Coronary artery (tissue), 2 donors: ENCODE data around the gene ISCA1.

ENCODE experiments used
- DNase-seq: peaks from one replicate; pipeline ENCODE4 v3.0.0-alpha.2; 2017; ENCODE audit warnings: low spot score
- H3K27ac ChIP-seq, 2 donors: fragments of 200-600 bp; sonication (generic); one replicate each; pipeline ENCODE4 v1.5.1; 2016 to 2019
- H3K4me3 ChIP-seq: fragments of 200-600 bp; sonication (generic); 2 replicates; pipeline ENCODE4 v1.5.1; 2016; ENCODE audit warnings: mild to moderate bottlenecking, moderate library complexity
- TF ChIP-seq, protein P1 (sequence below): fragments of 200-600 bp; sonication (generic); IDR thresholded peaks from one replicate; pipeline ENCODE4 v1.5.1; 2019; ENCODE audit warnings: antibody characterized with exemption

Gene ISCA1

GRCh38 chr9:86282077-86282978 lies at the start of gene ISCA1:
TSS of gene ISCA1 (minus strand) at chr9:86282538. CDS start at chr9:86282458, 80 bp downstream.
- H3K27ac ChIP-seq = peak within 1 kb of the TSS; percentile 97 to 99
- TF ChIP-seq, protein P1, sequence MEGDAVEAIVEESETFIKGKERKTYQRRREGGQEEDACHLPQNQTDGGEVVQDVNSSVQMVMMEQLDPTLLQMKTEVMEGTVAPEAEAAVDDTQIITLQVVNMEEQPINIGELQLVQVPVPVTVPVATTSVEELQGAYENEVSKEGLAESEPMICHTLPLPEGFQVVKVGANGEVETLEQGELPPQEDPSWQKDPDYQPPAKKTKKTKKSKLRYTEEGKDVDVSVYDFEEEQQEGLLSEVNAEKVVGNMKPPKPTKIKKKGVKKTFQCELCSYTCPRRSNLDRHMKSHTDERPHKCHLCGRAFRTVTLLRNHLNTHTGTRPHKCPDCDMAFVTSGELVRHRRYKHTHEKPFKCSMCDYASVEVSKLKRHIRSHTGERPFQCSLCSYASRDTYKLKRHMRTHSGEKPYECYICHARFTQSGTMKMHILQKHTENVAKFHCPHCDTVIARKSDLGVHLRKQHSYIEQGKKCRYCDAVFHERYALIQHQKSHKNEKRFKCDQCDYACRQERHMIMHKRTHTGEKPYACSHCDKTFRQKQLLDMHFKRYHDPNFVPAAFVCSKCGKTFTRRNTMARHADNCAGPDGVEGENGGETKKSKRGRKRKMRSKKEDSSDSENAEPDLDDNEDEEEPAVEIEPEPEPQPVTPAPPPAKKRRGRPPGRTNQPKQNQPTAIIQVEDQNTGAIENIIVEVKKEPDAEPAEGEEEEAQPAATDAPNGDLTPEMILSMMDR = no peak
- peak; percentile 96 for DNase-seq
- peak within 1 kb of the TSS; percentile 98 for H3K4me3 ChIP-seq

- DNase-seq = no peak
- no peak overlapping the region for H3K4me3 ChIP-seq
- TF ChIP-seq, protein P1 = no peak
- no peak overlapping the region for H3K27ac ChIP-seq
These were observed 47.8 kb upstream of the ISCA1 start for GRCh38 chr9:86330186-86330585.

DNA sequence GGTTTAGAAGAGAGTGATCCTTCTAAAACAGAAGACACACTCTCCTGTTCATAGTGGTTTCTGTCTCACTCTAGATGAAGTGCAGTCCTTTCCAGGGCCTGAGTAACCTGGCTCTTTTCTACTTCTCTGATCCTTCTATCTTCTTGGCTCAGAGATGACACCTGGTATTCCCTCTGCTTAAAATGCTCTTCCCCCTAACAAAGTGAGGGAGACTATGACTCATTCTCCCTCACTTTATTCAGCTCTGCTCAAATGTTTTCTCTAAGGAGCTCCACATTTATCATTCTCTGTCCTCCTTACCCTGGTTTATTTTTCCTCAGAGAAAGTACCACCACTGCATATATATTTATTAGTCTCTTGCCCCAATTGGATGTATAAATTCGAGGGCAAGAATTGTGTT lies 47.3 kb upstream of the ISCA1 start:
- no peak overlapping the region for H3K4me3 ChIP-seq
- no peak for DNase-seq
- no peak overlapping the region for H3K27ac ChIP-seq
- TF ChIP-seq, protein P1 = no peak

DNA sequence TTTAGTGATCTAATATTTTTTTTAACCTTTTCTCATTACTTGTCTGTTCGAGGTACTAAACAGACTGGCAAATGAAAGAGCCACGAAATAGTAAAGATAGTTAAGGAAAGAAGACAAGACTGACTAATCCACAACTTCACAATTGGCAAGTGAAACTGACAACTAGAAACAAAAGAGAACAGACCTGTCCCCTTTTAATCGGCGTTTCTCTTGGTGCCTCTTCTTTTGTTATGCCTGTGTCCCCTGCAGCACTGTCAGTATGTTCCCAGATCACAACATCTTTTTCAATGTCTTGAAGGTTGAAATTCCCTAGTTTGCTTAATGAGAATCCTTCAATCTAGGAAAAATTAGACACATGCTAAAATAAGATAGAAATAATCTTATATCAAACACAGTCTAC lies 45.8 kb upstream of the ISCA1 start:
- H3K4me3 ChIP-seq = no peak overlapping the region
- H3K27ac ChIP-seq = no peak overlapping the region
- DNase-seq = no peak
- TF ChIP-seq, protein P1 = no peak

- Histone ChIP-seq H3K4me3 (no peak overlapping the region), H3K27ac (no peak overlapping the region)
- DNase-seq = no peak
- TF ChIP-seq, protein P1 = no peak
These were observed 44.2 kb upstream of the ISCA1 start for GRCh38 chr9:86326536-86326935.

GRCh38 chr9:86324901-86325300 lies 42.6 kb upstream of the ISCA1 start:
- Histone ChIP-seq H3K27ac (no peak overlapping the region), H3K4me3 (no peak overlapping the region)
- no peak for DNase-seq
- TF ChIP-seq, protein P1 = no peak

DNA sequence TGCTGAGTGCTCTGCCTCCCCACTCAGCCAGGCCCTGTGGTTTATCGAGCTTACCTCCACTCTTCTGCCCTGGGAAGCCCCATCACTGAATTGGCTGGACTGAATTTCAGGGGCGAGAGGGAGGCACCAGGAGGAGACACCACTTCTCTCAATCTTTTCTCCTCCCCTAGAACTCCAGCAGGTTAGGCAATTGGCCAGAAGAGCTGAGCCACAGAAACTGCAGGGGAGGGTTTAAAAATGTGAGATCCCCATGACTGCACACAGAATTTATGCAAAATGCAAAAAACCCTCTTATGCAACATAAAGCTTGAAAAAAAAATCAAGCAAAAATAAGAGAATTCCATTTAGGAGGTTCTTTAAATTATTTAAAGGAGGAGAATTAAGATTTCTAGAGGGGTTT lies 42.0 kb upstream of the ISCA1 start:
- no peak overlapping the region for H3K4me3 ChIP-seq
- TF ChIP-seq, protein P1 = no peak
- no peak for DNase-seq
- no peak overlapping the region for H3K27ac ChIP-seq
